ENCODE data around the gene ZNF337.
"Not testable (repeated sequence)": the region's sequence is repeated elsewhere in the genome, so short reads cannot be mapped to it uniquely, and the experiment has no call there.

The ZNF337 gene

DNA sequence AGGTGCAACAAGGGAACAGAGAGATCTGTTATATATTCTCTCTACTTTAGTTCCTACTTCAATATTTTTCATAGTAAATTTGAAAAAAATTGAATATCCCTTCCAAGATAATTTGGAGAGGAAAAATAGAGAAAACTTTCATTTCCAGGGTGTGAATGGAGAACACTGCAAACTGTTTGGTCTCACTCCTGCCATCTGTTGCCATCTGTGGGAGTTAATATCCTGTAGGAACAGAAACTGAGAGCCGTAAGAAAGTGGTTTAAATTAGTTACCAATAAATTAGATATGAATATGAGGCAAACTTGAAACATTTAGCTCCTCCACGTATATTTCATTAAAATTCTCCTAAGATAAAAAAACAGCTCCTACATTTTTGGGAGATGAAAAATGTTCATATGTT, 4.2 kb downstream of the ZNF337 start:
- DNase-seq = no peak

DNA sequence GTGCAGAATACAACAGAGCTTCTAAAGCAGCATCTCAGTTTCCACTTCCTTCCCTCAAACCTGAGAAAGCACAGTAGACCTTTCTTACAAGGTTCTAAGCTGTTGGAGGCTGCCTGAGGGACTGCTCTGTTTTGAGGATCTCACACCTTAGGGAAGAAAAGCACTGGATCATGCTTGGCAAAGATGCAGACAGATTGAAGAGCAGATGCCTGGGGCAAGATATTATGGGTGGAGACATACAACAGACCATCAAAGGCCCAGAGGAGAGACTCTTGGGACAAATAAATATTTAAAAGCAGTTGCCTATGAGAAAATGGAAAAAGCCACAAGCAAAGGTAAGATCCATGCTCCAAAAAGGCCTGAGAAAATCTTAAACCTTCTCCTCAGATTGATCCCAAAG, 6.2 kb downstream of the ZNF337 start:
- no peak for DNase-seq

DNA sequence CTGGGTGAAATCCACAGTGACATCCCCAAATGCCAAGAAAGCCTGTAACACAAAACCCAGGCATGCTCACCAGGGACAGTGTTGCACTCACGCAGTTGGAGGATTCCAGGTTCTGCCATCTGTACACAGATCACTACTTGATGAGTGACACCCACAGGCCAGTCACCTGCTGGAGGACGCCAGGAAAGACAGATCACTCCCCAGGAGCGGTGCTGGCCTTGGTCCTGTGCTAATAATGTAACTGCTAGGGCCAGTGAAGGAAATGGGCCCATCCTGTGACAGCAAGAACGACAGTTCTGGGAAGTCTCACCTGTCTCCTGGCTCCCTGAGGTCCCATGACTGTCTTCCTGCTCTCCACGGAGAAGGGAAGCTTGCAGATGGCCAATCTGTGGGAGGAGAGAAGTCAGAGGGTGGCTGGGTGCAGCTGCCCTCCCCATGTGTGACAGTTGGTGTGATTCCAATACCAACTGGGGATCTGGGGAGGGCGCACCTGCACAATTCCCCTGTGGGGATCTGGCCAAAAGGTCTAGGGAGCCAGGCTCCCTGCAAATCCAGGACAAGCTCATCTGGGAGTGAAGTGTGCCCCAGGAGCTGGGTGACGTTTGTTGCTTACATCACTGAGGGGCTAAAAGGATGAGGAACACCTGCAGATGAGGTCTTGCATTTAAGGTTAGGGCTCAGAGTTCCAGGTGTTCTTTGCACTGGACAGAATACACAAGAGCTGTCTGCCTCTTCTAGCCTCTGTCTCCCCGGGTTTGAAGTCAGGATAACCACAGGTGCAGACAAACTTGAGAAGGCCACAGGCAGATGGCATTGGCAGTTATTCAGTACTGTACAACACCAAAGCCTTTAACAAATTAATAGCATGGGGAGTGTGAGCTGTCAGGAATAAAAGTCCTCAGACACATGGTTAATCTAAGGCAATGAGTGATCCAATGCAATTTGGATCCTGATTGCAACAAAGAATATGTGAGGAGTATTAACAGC, 10.3 kb downstream of the ZNF337 start:
- DNase-seq = peak; percentile 92

DNA sequence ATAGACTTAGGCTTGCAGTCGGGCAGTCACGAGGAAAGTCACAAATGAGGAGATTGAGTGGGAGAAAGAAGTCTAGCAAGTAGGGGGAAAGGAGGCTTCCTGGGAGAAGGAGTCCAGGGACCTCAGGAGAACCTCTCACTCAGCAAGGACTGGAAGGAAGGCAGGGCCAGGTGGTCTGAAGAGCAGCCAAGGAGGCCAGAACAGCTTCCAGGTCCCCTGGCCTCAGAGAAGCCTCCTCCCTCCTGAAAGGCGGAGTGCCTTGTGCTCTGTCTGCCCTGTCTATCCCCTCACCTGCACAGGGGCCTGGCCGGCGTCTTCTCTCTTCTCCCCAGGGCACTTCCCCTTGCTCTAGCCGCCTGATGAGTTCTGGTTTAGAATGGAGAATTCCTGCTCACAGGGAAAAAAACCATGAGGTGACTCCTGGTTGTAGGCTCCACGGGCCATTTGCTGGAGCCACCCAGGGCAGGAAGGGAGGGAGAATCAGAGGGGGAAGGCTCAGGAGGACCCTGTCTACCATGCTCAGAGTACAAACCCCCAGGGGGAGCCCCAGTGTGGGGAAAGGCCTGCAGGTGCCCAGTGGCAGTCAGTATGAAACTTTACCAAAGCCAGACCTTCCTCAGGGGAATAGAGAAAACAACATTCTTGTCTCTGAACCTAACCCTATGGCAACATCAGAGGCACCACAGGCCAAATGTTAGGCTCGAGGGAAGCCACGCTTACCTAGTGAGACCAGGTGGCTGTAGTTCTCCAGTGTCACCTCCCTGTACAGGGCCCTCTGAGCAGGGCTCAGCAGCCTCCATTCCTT, 11.2 kb downstream of the ZNF337 start:
- DNase-seq = peak; percentile 44 to 59

DNA sequence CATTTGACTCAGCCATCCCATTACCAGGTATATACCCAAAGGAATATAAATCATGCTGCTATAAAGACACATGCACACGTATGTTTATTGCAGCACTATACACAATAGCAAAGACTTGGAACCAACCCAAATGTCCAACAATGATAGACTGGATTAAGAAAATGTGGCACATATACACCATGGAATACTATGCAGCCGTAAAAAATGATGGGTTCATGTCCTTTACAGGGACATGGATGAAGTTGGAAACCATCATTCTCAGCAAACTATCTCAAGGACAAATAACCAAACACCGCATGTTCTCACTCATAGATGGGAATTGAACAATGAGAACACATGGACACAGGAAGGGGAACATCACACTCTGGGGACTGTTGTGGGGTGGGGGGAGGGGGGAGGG, 12.8 kb downstream of the ZNF337 start:
- not testable (repeated sequence) for DNase-seq

DNA sequence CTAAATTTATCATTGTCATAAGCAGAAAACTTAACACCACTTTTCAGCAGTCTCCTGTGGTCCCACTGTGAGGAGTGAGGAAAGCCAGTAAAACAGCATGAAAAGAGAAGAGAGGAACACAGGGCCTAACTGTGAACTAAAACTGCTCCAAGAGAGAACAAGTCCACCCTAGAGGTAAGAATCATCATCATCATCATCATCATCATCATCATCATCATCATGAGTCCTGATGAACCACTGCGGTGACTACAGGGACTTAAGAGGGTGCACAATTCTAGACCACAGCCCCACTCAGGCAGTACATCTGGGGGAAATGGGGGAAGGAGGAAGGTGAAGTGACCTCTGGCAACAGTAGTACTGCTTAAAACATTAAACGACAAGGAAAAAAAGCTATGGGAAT, 13.6 kb downstream of the ZNF337 start:
- no peak for DNase-seq

DNA sequence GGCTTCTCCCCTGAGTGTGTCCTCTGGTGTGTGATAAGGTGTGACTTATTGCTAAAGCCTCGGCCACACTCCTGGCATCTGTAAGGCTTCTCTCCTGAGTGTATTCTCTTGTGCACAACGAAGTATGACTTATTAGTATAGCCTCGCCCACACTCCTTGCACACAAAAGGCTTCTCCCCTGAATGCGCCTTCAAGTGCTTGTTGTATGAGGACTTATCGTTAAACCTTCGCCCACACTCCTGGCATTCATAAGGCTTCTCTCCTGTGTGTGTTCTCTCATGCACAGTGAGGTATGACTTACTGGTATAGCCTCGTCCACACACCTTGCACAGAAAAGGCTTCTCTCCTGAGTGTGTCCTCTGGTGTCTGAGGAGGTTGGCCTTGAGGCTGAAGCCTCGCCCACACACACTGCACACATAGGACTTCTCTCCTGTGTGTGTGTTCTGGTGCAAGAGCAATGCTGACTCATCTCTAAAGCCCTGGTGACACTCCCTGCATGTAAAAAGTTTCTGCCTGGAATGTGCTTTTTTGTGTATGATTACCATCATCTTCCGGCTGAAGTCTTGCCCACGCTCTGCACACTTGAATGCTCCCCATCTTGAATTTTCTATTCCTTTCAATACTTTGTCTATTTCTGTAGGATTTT, 20.4 kb downstream of the ZNF337 start:
- DNase-seq = no peak

DNA sequence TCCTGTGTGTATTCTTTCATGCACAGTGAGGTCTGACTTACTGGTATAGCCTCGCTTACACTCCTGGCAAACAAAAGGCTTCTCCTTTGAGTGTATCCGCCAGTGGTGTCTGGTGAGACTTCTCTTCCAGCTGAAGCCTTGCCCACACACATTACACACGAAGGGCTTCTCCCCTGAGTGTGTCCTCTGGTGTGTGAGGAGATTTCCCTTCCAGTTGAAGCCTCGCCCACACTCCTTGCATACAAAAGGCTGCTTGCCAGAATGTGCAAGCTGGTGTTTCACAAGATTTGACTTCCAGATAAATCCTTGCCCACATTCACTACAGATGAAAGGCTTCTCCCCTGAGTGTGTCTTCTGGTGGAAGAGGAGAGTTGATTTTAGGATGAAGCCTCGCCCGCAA, 21.5 kb downstream of the ZNF337 start:
- no peak for DNase-seq

DNA sequence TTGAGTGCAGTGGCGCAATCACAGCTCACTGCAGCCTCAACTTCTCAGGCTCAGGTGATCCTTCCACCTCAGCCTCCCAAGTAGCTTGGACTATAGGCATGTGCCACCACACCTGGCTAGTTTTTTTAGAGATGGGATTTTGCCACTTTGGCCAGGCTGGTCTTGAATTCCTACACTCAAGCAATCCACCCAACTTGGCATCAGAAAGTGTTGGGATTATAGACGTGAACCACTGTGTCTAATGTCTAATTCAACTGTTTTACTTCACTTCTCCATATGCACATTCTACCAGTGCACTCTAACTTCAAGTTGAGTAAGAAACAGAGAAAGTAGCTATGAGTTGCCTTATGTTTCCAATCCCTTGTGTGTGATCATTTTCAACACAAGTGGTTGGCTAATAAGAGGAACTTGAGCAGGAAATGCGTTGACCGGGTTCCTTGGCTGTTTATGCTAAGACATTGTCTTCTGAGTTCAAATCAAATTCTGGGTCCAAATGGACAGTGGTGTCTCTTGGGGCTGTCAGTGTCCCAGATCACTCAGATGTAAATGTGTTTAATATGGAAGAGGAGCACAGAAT, 23.9 kb downstream of the ZNF337 start:
- no peak for DNase-seq

DNA sequence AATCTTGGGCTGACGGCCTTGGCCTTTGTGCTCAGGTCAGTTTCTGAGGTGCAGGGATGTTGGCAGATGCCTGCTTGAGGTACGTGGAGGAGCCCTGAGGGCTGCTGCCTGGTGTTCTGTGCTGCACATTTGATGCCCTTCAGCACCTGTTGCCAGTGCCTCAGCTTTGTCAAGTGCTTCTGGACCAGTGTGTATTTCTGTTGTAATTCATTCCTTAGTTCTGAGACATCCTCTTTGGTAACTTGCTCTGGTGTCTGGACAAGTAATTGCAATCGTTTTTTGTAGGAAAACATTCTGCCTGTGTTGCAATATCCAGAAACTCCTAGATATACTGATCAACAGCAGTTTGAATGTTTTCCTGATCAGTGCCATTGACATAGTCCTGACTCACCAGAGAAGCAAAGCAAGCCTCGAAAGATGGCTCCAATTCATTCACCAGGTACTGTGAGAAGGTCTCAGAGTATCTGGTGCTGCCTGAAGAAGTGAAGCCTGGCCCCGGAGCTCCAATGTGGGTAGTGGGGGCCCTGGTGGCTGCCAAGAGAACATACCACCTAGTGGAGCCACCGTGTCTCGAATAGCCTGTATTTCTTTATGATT, 26.7 kb downstream of the ZNF337 start:
- DNase-seq = peak in 1 of 2 experiments; percentile 17

DNA sequence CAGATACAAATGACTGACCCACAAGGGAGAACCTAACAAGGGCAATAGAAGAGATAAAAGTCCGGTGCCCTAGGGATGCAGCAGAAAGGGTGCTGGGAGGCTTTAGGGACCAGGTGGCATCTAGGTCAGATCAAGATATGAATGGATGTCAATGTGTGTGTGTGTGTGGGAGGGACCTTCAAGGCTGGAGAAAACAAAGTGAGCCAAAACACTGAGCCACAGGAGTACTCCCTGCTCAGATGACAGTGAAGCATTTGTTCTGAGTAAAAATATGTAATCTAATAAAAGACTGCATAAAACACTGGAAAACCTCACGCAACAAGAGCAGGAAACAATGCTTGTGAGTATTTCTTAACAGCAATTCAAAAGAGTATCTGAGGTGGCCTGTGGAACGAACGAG, 28.2 kb downstream of the ZNF337 start:
- no peak for DNase-seq

DNA sequence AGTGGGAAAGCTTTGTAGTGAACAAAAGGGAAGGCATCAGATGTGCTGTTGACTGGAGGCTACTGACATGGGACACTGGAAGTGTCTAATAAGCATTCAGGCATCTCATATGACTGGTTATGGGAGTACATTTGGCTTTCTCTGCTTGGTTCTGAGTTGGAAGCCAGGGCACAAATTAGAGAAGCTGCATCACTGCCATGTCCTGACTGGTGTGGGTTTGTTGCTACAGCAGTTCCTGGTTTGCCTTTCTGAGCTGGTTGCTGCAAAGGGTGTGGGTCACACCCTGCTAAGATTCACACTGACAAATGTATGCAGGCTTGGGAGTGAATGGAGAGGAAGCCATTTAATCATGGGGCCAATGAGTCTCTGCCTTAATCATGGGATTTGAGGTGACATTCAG, 36.7 kb downstream of the ZNF337 start:
- DNase-seq = no peak

DNA sequence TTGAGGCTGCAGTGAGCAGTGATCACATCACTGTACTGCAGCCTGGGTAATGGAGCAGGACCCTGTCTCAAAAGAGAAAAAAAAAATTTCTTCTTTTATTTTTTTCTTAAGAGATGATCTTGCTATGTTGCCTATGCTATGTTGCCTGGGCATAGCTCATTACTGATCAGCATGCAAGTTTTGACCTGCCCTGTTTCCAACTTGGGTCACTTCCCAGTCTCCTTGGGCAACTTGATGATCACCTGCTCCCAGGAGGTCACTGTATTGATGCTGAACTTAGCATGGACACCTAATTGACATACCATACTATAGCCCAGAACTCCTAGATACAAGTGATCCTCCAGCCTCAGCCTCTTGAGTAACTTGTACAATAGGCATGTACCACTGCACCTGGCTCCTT, 42.2 kb downstream of the ZNF337 start:
- DNase-seq = no peak

DNA sequence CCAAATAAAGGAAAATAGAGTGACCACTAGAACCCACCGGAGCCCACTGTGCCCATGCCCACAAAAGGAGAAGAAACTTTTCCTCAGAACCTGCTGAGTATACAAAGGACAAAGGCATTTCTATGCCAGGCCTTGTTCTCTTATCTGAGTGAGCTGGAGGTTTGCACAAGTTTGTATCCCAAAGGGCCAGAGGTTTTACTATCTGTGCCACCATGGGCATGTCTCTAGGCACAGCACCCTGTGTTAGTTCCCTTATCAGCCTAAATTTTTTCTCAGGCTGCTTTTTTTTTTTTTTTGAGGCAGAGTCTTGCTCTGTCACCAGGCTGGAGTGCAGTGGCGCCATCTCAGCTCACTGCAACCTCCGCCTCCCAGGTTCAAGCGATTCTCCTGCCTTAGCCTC, 43.8 kb downstream of the ZNF337 start:
- not testable (repeated sequence) for DNase-seq

DNA sequence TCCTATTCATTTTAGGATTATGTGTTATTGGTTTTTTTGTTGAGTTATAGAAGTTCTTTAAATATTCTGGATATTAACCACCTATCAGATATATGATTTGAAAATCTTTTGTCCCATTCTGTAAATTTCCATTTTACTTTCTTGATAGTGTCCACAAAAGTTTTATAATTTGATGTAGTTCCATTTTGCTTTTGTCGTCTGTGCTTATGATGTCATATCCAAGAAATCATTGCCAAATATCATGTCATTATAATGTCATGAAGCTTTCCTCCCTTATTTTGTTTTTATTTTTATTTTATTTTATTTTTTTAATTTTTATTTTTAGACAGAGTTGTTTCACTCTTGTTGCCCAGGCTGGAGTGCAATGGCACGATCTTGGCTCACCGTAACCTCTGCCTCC, 51.8 kb downstream of the ZNF337 start:
- no peak for DNase-seq

DNA sequence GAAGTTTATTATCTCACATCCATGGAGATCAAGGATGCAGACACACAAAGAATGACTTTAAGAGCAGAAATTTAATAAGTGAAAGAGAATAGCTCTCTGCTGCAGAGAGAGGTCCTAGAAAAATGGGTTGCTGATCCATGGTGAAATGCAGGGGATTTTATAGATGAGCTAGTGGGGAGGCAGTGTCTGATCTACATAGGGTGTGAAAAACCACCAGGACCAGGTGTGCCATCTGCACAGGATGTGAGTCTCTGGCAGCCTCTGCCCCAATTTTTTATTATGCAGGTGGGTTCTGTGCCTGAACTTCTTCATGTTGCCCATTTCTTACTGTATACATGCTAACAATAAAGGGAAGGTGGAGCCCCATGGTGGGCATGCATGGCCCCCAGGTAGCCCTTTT, 52.9 kb downstream of the ZNF337 start:
- DNase-seq = no peak

DNA sequence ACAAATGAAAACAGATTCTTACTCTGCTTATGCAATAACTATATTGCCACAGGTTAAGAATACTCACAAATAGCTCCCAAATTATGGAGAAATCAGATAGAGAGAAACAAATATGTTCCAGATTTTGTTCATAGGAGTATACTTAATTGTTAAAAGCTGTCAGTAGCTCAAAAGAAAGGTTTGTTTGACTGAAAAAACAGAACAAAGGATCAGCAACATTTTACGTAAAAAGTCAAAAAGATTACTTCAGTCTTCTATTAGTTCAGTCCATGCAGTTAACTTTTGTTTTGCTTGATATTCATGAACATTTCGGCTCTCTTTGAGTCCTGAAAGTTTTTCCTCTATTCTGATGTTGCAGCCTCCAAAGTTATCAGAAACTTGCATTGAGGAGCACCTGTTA, 59.4 kb downstream of the ZNF337 start:
- no peak for DNase-seq

DNA sequence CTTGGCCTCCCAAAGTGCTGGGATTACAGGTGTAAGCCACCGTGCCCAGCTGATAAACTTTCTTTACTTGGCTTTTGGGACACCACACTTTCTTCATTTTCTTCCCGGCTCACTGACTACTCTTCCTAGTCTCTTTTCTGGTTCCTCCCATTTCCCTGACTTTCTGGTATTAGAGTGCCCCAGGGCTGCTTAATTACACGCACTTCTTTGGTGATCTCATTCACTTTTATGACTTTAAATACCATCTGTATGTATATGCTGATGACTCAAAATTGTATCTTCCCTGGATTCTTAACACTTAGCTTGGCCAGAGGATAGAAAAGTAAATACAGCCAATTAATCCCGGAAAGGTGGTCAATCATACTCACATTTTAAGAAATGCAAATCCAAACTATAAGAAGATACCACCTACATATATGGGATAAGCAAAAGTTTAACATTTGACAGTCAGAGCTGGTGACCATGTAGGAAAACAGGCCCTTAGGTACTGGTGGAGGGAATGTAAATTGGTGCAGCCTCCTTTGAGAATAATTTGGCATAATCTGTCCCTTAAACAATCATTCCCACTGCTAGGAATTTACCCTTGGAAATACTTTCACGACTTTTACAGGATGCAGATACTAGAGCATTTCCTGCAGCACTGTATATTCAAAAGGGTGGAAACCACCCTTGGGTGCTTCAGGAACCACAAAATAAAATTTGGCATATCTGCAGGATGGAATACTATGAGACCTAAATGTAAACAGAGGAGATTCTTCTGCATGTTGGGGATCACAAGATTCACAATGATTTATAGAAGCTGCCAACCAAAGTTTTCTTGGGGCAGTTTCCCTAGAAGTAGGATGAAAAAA, 63.5 kb downstream of the ZNF337 start:
- DNase-seq = no peak

DNA sequence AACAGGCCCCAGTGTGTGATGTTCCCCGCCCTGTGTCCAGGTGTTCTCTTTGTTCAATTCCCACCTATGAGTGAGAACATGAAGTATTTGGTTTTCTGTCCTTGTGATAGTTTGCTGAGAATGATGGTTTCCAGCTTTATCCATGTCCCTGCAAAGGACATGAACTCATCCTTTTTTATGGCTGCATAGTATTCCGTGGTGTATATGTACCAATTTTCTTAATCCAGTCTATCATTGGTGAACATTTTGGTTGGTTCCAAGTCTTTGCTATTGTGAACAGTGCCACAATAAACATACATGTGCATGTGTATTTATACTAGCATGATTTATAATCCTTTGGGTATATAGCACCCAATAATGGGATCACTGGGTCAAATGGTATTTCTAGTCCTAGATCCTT, 66.0 kb downstream of the ZNF337 start:
- not testable (repeated sequence) for DNase-seq

DNA sequence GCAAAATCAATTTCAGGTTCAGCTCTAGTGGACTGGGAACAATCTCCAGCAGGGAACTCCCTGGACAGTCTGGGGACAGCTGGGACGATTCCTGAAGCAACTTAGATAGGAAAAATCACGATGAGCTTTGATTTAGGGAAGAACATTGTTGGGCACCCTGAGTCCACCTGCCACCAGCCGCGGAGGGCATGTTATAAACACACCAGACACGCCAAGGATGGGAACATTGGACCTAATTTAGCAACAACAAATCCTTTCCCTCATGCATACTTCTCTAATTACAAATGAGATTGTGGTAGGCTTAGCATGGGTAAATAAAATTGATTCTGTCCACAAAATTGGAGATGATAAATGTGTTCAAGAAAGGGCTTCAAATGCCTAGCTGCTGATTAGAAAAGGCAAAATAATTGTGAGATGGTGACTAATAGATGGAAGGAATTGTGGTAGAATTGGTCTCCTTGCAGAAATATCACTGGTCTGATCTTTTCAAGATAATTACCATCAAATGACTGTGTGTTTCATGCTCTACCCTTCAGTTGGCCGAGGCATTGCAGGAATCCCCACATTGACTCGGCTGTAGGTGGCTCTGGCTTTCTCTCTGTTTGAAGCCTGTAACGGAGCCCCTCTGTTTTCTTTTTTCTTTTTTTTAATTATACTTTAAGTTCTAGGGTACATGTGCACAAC, 66.7 kb downstream of the ZNF337 start:
- no peak for DNase-seq

DNA sequence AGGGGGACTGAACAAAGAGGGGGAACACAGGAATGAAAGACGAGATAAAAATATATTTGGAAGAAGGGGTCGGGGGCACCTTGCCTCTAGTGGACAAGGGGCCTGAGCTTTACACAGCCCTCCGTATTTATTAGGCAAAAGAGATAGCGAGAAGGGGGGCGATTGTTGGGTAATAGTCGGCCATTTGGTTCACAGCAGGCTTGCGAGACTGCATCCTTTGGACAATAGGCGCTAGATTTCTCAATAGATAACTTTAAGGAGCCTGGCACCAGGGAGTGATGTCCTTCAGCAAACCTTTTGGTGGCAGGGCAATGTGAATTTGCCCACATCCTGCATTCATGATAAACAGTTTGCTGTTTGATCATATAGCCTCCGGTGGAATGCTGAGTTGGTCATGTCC, 69.9 kb downstream of the ZNF337 start:
- no peak for DNase-seq

Measured in SHP77 (cell line).